Measurements from ENCODE around the gene C12orf60. TPM values are rescaled to one million over a fixed set of nuclear protein-coding genes. Genes with fewer than 3 reads are reported as not detected.

The C12orf60 gene
- total RNA-seq, 2 donors from 2014 or later = 0.27 TPM; not detected in 1

GRCh38 chr12:14849661-14850060 is 46.2 kb downstream of the C12orf60 start:
- Mint-ChIP-seq H3K4me3 (no peak overlapping the region), H3K4me1 (peaks cover 4% of the 10 kb centered on the region), H3K27me3 (no peaks in the 10 kb centered on the region), H3K27ac (no peak overlapping the region), H3K36me3 (ENCODE audit: low read depth) (peaks cover 2% of the 10 kb centered on the region)
- no peak for DNase-seq
- no peaks in the 10 kb centered on the region for H3K9me3 ChIP-seq (ENCODE audit: control insufficient read depth, low read length, poor library complexity, severe bottlenecking)
- ATAC-seq = no peak

GRCh38 chr12:14850929-14851663 is 47.6 kb downstream of the C12orf60 start:
- Mint-ChIP-seq H3K36me3 (ENCODE audit: low read depth) (peaks cover 2% of the 10 kb centered on the region), H3K27ac (no peak overlapping the region), H3K27me3 (no peaks in the 10 kb centered on the region), H3K4me1 (no peaks in the 10 kb centered on the region), H3K4me3 (no peak overlapping the region)
- no peaks in the 10 kb centered on the region for H3K9me3 ChIP-seq (ENCODE audit: control insufficient read depth, low read length, poor library complexity, severe bottlenecking)
- DNase-seq = no peak
- no peak for ATAC-seq

DNA sequence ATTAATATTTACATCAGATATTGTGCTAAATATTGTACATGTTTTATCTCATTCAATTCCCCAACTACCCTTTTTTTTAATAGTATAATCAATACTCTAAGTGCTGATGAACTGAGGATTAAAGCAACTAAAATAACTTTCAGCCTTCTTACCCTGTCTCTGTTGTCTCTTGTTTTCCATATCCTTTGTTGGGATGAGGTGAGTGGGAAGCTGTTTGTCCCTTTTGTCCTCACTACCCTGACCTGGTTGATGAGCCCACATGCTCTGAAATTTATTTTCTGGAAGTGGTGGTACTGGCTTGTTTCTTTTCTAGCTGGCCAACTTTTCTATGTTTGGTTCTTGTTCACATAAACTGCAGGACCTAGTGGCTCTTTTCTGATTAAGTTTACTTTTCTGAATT is 49.4 kb downstream of the C12orf60 start:
- no peak for ATAC-seq
- H3K9me3 ChIP-seq (ENCODE audit: control insufficient read depth, low read length, poor library complexity, severe bottlenecking) = no peaks in the 10 kb centered on the region
- DNase-seq = no peak
- no peak overlapping the region for H3K4me3 Mint-ChIP-seq
- peaks cover 2% of the 10 kb centered on the region for H3K36me3 Mint-ChIP-seq (ENCODE audit: low read depth)
- H3K4me1 Mint-ChIP-seq = no peaks in the 10 kb centered on the region
- no peaks in the 10 kb centered on the region for H3K27me3 Mint-ChIP-seq
- H3K27ac Mint-ChIP-seq = no peak overlapping the region

DNA sequence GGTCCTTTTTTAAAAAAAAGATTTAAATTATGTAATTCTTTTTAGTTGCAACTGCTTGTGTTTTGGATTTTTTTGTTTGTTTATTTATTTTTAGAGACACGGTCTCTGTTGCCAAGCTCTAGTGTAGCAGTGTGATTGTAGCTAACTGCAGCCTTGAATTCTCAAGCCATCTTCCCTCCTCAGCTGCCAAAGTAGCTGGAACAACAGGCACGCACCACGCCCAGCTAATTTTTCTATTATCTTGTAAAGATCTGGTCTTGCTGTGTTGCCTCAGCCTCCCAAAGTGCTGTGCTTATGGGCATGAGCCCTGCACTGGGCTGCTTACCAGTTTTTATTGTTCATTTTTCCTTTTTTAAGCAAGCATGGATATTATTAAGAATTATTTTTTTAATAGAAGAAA is 50.5 kb downstream of the C12orf60 start:
- H3K27me3 Mint-ChIP-seq = no peaks in the 10 kb centered on the region

DNA sequence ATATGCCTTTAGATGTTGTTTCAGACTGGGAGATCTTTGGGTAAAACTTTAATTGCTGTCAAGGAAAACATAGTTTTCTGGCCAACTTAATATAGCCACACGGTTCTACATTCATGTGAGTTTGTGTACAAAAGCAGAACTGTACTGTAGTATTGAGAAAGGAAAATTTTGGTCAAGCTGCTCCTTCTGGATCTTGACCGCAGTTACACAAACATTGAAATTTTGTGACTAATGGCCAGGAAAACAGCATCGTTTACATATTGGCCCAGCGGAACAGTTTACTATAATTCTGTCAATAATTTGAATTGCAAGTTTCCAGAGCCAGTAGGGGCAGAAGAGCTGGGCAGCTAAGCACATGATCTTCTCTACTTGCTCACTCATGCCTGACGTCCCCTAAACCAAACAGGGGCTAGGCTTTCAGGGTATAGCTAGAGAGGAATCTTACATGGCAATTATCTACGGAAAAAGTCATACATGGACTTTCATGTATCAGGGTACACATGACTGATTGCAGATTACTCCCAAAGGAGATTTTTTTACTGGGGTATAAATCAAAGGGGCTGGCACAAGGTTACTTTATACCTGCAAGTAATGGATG is 51.2 kb downstream of the C12orf60 start:
- ATAC-seq = no peak

More for the DNA sequence above, 50.5 kb downstream of the C12orf60 start:
- ATAC-seq = no peak
- H3K9me3 ChIP-seq (ENCODE audit: control insufficient read depth, low read length, poor library complexity, severe bottlenecking) = no peaks in the 10 kb centered on the region
- DNase-seq = no peak
- Mint-ChIP-seq H3K36me3 (ENCODE audit: low read depth) (peaks cover 2% of the 10 kb centered on the region), H3K4me1 (no peaks in the 10 kb centered on the region), H3K4me3 (no peak overlapping the region), H3K27ac (no peak overlapping the region)

DNA sequence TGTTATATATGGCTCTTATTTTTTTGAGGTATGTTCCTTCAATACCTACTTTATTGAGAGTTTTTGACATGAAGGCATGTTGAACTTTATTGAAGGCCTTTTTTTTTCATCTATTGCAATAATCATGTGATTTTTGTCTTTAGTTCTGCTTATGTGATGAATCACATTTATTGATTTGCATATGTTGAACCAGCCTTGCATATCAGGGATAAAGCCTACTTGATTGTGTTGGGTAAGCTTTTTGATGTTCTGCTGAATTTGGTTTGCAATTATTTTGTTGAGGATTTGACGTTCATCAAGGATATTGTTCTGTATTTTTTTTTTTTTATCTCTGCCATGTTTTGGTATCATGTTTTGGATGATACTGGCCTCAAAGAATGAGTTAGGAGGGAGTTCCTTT is 55.0 kb downstream of the C12orf60 start:
- H3K27me3 Mint-ChIP-seq = no peaks in the 10 kb centered on the region
- H3K4me3 Mint-ChIP-seq = no peak overlapping the region
- DNase-seq (no peak), ATAC-seq (no peak)
- H3K36me3 Mint-ChIP-seq (ENCODE audit: low read depth) = no peaks in the 10 kb centered on the region
- peaks cover 5% of the 10 kb centered on the region for H3K9me3 ChIP-seq (ENCODE audit: control insufficient read depth, low read length, poor library complexity, severe bottlenecking)
- no peak overlapping the region for H3K27ac Mint-ChIP-seq
- no peaks in the 10 kb centered on the region for H3K4me1 Mint-ChIP-seq

More for the DNA sequence above, 51.2 kb downstream of the C12orf60 start:
- Mint-ChIP-seq H3K4me1 (no peaks in the 10 kb centered on the region), H3K4me3 (no peak overlapping the region), H3K36me3 (ENCODE audit: low read depth) (peaks cover 2% of the 10 kb centered on the region), H3K27me3 (no peaks in the 10 kb centered on the region), H3K27ac (no peak overlapping the region)
- no peaks in the 10 kb centered on the region for H3K9me3 ChIP-seq (ENCODE audit: control insufficient read depth, low read length, poor library complexity, severe bottlenecking)
- DNase-seq = no peak

DNA sequence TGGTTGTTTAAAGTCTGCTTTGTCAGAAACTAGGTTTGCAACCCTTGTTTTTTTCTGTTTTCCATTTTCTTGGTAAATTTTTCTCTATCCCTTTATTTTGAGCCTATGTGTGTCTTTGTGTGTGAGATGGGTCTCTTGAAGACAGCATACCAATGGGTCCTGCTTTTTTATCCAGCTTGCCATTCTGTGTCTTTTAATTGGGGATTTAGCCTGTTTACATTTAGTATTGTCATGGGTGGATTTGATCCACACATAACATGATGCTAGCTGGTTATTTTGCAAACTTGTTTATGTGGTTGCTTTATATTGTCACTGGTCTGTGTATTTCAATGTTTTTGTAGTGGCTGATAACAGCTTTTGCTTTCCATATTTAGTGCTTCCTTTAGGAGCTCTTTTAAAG is 57.0 kb downstream of the C12orf60 start:
- H3K9me3 ChIP-seq (ENCODE audit: control insufficient read depth, low read length, poor library complexity, severe bottlenecking) = peaks cover 5% of the 10 kb centered on the region
- Mint-ChIP-seq H3K27me3 (no peaks in the 10 kb centered on the region), H3K4me1 (no peaks in the 10 kb centered on the region), H3K36me3 (ENCODE audit: low read depth) (no peaks in the 10 kb centered on the region), H3K27ac (no peak overlapping the region), H3K4me3 (no peak overlapping the region)
- DNase-seq = no peak
- no peak for ATAC-seq

- ATAC-seq = no peak
- Mint-ChIP-seq H3K27me3 (peaks cover 11% of the 10 kb centered on the region), H3K4me3 (no peak overlapping the region), H3K4me1 (no peaks in the 10 kb centered on the region), H3K36me3 (ENCODE audit: low read depth) (no peaks in the 10 kb centered on the region), H3K27ac (no peak overlapping the region)
- DNase-seq = no peak
- no peaks in the 10 kb centered on the region for H3K9me3 ChIP-seq (ENCODE audit: control insufficient read depth, low read length, poor library complexity, severe bottlenecking)
These were observed 65.5 kb downstream of the C12orf60 start for GRCh38 chr12:14868916-14869506.

DNA sequence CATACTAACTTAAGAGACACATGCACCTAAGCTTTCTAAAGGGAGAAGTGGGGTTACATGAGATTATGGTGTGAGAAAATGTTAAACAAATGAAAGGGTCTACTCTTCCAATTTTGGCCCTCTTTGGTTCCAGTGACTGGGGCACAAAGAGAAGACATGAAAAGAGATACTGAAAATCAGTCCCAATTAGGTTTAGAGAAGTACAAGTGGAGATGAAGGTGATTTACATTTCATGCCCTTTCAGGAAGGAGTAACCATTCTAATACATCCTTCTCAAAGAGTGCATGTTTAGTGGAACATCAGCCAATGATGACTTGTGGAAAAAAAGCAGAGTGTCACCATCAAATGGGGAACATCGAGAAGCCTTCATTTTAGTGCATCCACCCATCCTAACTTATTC is 67.8 kb downstream of the C12orf60 start:
- DNase-seq (no peak), ATAC-seq (no peak)
- Mint-ChIP-seq H3K27me3 (peaks cover 14% of the 10 kb centered on the region), H3K27ac (no peak overlapping the region), H3K36me3 (ENCODE audit: low read depth) (peaks cover under 1% of the 10 kb centered on the region), H3K4me1 (no peaks in the 10 kb centered on the region), H3K4me3 (no peak overlapping the region)
- no peaks in the 10 kb centered on the region for H3K9me3 ChIP-seq (ENCODE audit: control insufficient read depth, low read length, poor library complexity, severe bottlenecking)

DNA sequence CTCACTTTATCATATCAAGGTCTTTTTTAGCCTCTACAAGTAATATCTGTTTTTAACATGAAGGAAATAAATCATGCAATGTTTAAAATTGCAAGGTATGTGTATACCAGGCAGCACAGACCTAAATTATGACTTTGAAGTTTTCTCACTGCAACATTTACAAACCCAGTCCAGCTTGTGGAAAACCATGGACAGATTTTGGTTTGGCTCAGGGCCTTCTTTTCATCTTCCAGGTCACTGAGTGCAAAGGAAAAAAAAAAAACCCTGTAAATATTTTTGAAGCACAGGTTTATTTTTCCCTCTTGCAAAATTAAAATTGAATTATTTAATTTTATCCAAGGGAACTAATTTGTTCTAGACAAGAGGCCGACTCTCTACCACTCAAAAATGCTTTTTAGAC is 68.4 kb downstream of the C12orf60 start:
- H3K36me3 Mint-ChIP-seq (ENCODE audit: low read depth) = peaks cover 2% of the 10 kb centered on the region
- ATAC-seq = no peak
- H3K4me3 Mint-ChIP-seq = no peak overlapping the region

GRCh38 chr12:14873440-14874185 is 70.1 kb downstream of the C12orf60 start:
- H3K36me3 Mint-ChIP-seq (ENCODE audit: low read depth) = peaks cover 4% of the 10 kb centered on the region
- peaks cover 16% of the 10 kb centered on the region for H3K27me3 Mint-ChIP-seq
- ATAC-seq = no peak
- H3K4me3 Mint-ChIP-seq = no peak overlapping the region
- no peak for DNase-seq
- H3K4me1 Mint-ChIP-seq = no peaks in the 10 kb centered on the region
- H3K9me3 ChIP-seq (ENCODE audit: control insufficient read depth, low read length, poor library complexity, severe bottlenecking) = no peaks in the 10 kb centered on the region
- H3K27ac Mint-ChIP-seq = no peak overlapping the region

More for the DNA sequence above, 68.4 kb downstream of the C12orf60 start:
- DNase-seq = no peak
- no peak overlapping the region for H3K27ac Mint-ChIP-seq
- no peaks in the 10 kb centered on the region for H3K4me1 Mint-ChIP-seq
- peaks cover 16% of the 10 kb centered on the region for H3K27me3 Mint-ChIP-seq
- H3K9me3 ChIP-seq (ENCODE audit: control insufficient read depth, low read length, poor library complexity, severe bottlenecking) = no peaks in the 10 kb centered on the region
